SU-DHL-6 (cell line): ENCODE results near the gene TOP2A.

ENCODE experiments used
- H2AFZ ChIP-seq: fragments of 200-600 bp; sonication (generic); 2 replicates; pipeline ENCODE4 v1.6.1; 2014; ENCODE audit warnings: low read depth, mild to moderate bottlenecking, moderate library complexity, mixed read lengths, antibody characterized with exemption, low read length; ENCODE audit not compliant: severe bottlenecking
- H3F3A ChIP-seq: fragments of 200-600 bp; shearing (Covaris generic); 2 replicates; pipeline ENCODE4 v1.6.0; 2016; ENCODE audit warnings: antibody characterized with exemption, mild to moderate bottlenecking; ENCODE audit not compliant: insufficient read depth
- H3K27ac ChIP-seq: fragments of 200-600 bp; sonication (generic); 2 replicates; pipeline ENCODE4 v1.5.1; 2016; ENCODE audit warnings: low read depth, mild to moderate bottlenecking, low read length, moderate library complexity, mixed read lengths
- H3K27me3 ChIP-seq: fragments of 200-600 bp; sonication (generic), shearing (Covaris generic); 2 replicates; pipeline ENCODE4 v1.6.0; 2014; ENCODE audit warnings: mild to moderate bottlenecking, low read length
- H3K36me3 ChIP-seq: fragments of 200-600 bp; sonication (generic); 2 replicates; pipeline ENCODE4 v1.6.1; 2014; ENCODE audit warnings: mild to moderate bottlenecking, low read length, mixed read lengths
- H3K4me2 ChIP-seq: fragments of 300-600, 200-600 bp; shearing (Covaris generic), sonication (generic); 2 replicates; pipeline ENCODE4 v1.6.0; 2014; ENCODE audit warnings: low read length, low read depth, mild to moderate bottlenecking; ENCODE audit not compliant: poor library complexity, severe bottlenecking
- H3K4me3 ChIP-seq: fragments of 200-600 bp; sonication (generic); 2 replicates; pipeline ENCODE4 v1.5.1; 2014; ENCODE audit warnings: antibody characterized with exemption, low read length, mild to moderate bottlenecking, mixed read lengths; ENCODE audit not compliant: insufficient read depth, poor library complexity, severe bottlenecking
- H3K79me2 ChIP-seq: fragments of 200-600 bp; sonication (generic); 2 replicates; pipeline ENCODE4 v1.6.1; 2014; ENCODE audit warnings: mild to moderate bottlenecking, low read length, moderate library complexity; ENCODE audit not compliant: insufficient read depth
- H3K9ac ChIP-seq: fragments of 200-600 bp; sonication (generic); 2 replicates; pipeline ENCODE4 v1.7.0; 2014; ENCODE audit warnings: mild to moderate bottlenecking, low read length
- H3K9me2 ChIP-seq: fragments of 200-600 bp; sonication (generic); replicated peaks from 2 replicates; pipeline ENCODE4 v1.6.1; 2014; ENCODE audit warnings: low read length; ENCODE audit not compliant: insufficient read depth
- H3K9me3 ChIP-seq: fragments of 200-600 bp; sonication (generic); 2 replicates; pipeline ENCODE4 v1.6.1; 2014; ENCODE audit warnings: low read length, mixed read lengths; ENCODE audit not compliant: insufficient read depth
- H4K20me1 ChIP-seq: fragments of 200-600 bp; sonication (generic); 2 replicates; pipeline ENCODE4 v1.6.1; 2014; ENCODE audit warnings: low read depth, mild to moderate bottlenecking, antibody characterized with exemption, low read length, moderate library complexity, mixed read lengths
- CTCF ChIP-seq: fragments of 200-600 bp; sonication (generic); IDR thresholded peaks from one replicate; pipeline ENCODE4 v1.5.1; 2017; ENCODE audit warnings: antibody characterized with exemption, mild to moderate bottlenecking, low read length, moderate library complexity; ENCODE audit not compliant: insufficient read depth, poor library complexity, severe bottlenecking
- EZH2phosphoT487 ChIP-seq: fragments of 200-600 bp; sonication (generic), shearing (Covaris generic); conservative IDR thresholded peaks from 2 replicates; pipeline ENCODE4 v1.6.1; 2018; ENCODE audit warnings: mild to moderate bottlenecking, antibody characterized with exemption, low read length, moderate library complexity, mixed read lengths

The TOP2A gene

GRCh38 chr17:40348136-40348504, 69.6 kb downstream of the TOP2A start:
- Histone ChIP-seq H3K4me3 (no peak overlapping the region), H3K4me2 (no peak overlapping the region), H3K9me2 (no peaks in the 10 kb centered on the region), H3F3A (no peaks in the 10 kb centered on the region), H3K9me3 (no peaks in the 10 kb centered on the region), H3K27ac (no peak overlapping the region), H3K36me3 (no peaks in the 10 kb centered on the region), H3K79me2 (no peaks in the 10 kb centered on the region), H4K20me1 (no peaks in the 10 kb centered on the region; the same call in 1 of the 2 replicates), H3K9ac (no peak overlapping the region), H3K27me3 (no peaks in the 10 kb centered on the region), H2AFZ (no peak overlapping the region)
- no peak for TF ChIP-seq EZH2phosphoT487
- no peak for TF ChIP-seq CTCF

GRCh38 chr17:40347319-40348135, 70.2 kb downstream of the TOP2A start:
- H3K9ac ChIP-seq, result no peak overlapping the region
- no peak overlapping the region for H3K4me3 ChIP-seq
- no peaks in the 10 kb centered on the region for H3K79me2 ChIP-seq

GRCh38 chr17:40346765-40347158, 70.9 kb downstream of the TOP2A start:
- H3K79me2 ChIP-seq, result no peaks in the 10 kb centered on the region
- H3F3A ChIP-seq, result no peaks in the 10 kb centered on the region
- TF ChIP-seq EZH2phosphoT487 (no peak), CTCF (no peak)
- H3K9me3 ChIP-seq, result no peaks in the 10 kb centered on the region
- H3K27ac ChIP-seq, result no peak overlapping the region
- no peak overlapping the region for H3K9ac ChIP-seq
- H3K27me3 ChIP-seq, result no peaks in the 10 kb centered on the region
- H4K20me1 ChIP-seq, result no peaks in the 10 kb centered on the region; the same call in 1 of the 2 replicates
- no peaks in the 10 kb centered on the region for H3K36me3 ChIP-seq
- H3K4me3 ChIP-seq, result no peak overlapping the region
- no peaks in the 10 kb centered on the region for H3K9me2 ChIP-seq
- H2AFZ ChIP-seq, result no peak overlapping the region
- H3K4me2 ChIP-seq, result no peak overlapping the region

More at GRCh38 chr17:40347319-40348135, 70.2 kb downstream of the TOP2A start:
- Histone ChIP-seq H3K9me2 (no peaks in the 10 kb centered on the region), H2AFZ (no peak overlapping the region), H3K4me2 (no peak overlapping the region), H4K20me1 (no peaks in the 10 kb centered on the region; the same call in 1 of the 2 replicates), H3K27ac (no peak overlapping the region), H3K36me3 (no peaks in the 10 kb centered on the region), H3K27me3 (no peaks in the 10 kb centered on the region), H3F3A (no peaks in the 10 kb centered on the region), H3K9me3 (no peaks in the 10 kb centered on the region)
- no peak for TF ChIP-seq EZH2phosphoT487
- TF ChIP-seq CTCF, result no peak
